RCC 7860 (cell line): ENCODE data around the gene TMEM131.

Source experiments
- DNase-seq: peaks from one replicate; pipeline ENCODE4 v3.0.0-alpha.2; 2015; ENCODE audit warnings: low spot score
- FAIRE-seq: peaks from 2 replicates; lab custom pipeline; 2012; peaks lifted over from hg19 to GRCh38; lab: Jason Lieb, UNC

Gene TMEM131

GRCh38 chr2:97770445-97770844 is 225.3 kb downstream of the TMEM131 start:
- DNase-seq (no peak), FAIRE-seq (no peak)

- FAIRE-seq: no peak
- no peak for DNase-seq
These were observed 226.0 kb downstream of the TMEM131 start for GRCh38 chr2:97769711-97770110.

DNA sequence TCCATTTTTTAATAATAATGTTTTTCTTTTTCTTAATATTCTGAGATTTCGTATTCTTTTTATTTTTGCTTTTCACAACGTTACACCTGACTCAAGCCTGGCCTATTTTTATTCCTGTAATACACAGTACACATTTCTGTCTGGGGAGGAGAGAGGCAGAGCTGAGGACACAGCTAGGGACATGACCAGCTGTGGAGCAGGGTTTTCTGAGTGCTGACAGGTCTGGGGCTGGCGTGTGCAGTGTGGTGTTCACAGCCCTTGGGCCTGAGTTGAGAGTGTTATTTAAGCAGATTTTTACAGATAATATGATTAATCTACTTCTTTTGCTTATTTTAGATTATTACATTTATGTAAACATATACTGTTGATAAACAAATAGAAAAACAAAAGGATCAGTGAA is 226.4 kb downstream of the TMEM131 start:
- FAIRE-seq (no peak), DNase-seq (no peak)

GRCh38 chr2:97766567-97766966 is 229.2 kb downstream of the TMEM131 start:
- DNase-seq (no peak), FAIRE-seq (no peak)

DNA sequence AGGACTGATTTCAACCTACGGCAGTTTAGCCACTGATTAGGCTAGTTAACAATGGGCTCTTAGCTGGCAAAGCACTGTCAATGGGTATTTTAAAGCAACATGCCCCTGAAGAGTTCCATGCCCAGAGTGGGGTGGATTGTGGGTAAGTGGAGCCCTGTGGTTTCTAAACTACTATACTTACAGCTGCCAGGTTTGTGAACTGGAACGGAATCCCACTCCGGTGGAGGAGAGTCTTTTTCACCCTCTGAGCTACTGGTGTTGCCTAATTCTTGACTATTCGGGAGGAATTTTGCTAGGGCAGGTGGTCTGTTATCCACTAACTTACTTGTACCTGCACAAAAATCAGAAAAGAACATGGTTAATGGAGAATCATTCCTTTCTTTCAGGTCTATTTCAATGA is 229.8 kb downstream of the TMEM131 start:
- no peak for DNase-seq
- FAIRE-seq: no peak

GRCh38 chr2:97764559-97765263 is 231.0 kb downstream of the TMEM131 start:
- no peak for FAIRE-seq
- no peak for DNase-seq

GRCh38 chr2:97763176-97763845 is 232.4 kb downstream of the TMEM131 start:
- FAIRE-seq: no peak
- no peak for DNase-seq

- DNase-seq: no peak
- FAIRE-seq: no peak
These were observed 234.6 kb downstream of the TMEM131 start for GRCh38 chr2:97761192-97761591.

DNA sequence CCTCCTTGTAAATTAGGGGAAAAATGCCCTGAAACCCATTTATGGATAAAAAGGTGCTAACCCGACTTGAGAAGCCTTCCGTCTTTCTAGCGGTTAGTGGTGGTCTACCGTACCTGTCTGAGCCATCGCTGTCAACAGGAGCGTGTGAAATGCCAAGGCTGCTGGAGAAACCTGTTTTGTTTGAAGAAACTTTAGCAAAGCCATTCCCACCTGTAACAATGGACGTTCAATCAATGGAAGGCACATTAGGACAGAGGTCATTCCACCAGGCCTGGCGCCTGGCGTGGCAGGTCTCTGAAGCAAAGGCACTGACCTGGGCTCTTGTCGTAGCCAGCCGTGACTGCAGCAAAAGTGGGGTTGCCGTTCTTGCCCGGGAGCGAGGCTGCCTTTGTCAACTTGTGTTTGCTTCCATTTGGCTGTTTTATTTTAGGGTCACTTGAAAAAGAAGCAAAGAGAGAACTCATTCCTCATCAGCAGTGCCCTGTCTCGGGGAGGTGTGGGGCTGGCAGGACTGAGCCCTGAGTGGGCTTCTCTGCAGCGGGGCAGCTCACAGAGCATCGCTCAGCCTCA is 235.2 kb downstream of the TMEM131 start:
- FAIRE-seq (no peak), DNase-seq (no peak)

DNA sequence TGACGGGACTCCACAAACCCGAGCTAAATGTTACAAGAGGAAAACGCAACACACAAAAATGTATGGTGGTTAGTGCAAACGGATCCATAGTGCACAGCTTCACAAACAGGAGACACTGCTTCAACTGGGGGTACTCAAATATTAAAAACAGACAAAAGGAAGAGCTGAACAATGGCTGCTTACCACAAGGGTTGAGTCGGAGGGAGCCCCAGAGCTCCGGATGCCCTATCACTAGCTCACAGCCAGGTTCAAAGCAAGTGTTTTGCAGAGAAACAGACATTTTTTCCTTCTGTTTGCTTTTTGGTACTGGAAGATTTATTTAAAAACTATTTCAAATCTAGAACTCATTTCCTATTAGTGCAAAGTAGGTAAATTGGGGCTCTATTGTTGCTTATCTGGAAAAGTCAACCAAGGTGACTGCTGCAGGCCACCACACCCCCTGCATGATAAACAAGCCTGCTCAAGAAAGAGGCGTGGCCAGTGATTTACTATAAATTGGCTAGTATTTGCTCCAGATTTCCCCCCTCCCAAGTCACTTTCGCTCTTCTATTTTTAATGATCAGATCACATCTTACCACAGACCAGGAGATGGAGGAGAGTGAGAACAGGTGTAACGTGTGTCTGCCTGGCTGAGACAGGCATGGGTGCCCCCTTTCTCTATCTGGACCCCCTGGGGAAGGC is 235.9 kb downstream of the TMEM131 start:
- DNase-seq: no peak
- FAIRE-seq: no peak

DNA sequence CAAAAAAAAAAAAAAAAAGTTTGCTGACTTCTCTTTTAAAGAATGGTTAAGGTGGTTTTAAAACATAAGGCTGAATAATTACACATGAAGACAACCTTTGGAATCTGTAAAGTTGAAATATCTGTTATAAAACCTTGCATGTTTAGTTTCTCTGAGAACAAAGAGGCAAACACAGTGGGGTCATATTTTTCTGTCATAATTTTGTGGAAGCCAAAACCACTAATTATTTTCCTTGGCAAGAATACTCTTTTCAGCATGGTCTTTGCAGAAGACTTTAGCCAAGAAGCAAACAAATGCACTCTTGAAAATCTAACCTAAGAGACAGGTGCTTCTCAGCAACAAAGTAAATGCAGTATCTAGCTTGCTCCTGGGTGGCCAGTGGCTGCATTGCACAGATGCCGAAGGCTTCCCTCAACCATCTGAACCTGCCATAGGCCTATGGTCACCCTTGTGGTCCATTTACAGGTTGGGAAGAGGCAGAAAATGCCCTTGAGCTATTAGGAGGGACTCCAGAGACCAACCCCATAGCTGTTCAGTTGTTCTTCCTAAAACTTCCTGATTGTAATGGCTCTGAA is 237.5 kb downstream of the TMEM131 start:
- FAIRE-seq (no peak), DNase-seq (no peak)

GRCh38 chr2:97757062-97757461 is 238.7 kb downstream of the TMEM131 start:
- FAIRE-seq (no peak), DNase-seq (no peak)

DNA sequence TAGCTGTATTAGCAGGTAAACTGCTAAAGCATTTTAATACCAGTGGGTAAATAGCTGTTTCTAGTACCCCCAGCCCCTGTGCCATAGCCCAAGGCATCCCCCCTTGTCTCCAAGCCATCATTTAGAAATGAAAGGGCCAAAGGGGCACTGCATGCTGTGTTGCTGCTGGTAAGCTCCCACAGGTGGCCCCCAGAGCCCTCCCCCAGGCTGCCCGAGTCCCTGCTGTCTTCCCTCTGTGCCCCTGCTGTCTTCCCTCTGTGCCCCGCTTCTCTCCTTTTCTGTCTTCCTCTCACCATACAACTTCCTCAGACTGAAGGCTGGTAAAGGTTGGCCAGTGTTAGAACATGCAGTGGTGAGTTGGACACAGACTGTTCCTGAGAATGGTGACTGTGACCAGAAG is 240.3 kb downstream of the TMEM131 start:
- DNase-seq (no peak), FAIRE-seq (no peak)

DNA sequence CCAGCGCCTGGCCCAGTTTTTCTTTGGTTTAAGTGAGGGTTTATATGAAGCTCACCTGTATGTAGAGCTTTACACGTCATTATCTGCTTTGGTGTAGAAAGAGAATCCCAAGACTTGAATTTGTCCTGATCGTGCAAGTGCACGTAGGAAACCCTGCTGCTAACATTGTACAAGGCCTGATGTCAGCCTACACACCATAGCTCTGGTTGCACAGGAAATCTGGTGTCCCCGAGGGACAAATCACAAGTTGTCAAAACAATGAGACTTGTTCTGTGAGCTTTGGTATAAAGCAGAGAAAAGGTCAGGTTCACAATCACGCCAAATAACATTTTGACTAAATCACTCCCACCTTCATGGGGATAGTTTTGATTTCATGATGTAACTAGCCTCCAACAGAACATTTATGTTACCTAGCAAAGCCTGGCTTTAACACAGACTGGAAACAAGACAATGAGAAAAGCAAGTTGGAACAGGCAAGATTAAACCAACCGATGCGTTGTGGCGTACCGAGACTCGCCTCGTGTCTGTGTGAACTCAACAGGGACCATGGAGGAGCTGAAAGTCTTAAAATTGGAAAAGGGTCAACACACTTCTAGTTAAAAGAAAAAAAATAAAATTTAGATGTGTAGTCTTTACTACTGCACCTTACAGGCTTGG is 240.9 kb downstream of the TMEM131 start:
- no peak for DNase-seq
- no peak for FAIRE-seq

GRCh38 chr2:97752342-97753334 is 243.1 kb downstream of the TMEM131 start:
- DNase-seq (no peak), FAIRE-seq (no peak)

DNA sequence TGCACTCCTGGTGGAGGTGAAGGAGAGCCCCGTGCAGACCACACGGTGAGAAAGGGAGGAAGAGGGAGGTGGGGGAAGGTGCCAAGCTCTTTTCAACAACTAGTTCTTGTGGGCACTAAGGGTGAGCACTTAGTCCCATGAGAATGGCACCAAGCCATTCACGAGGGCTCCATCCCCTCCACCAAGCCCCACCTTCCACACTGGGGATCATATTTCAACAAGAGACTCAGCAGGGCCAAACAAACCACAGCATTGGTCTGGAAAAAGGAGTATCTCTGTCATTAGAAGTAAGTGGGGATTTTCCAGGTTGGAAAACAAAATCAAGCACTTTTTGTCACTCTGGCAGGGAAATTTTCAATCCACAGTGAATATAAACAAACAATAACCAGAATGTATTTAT is 244.0 kb downstream of the TMEM131 start:
- DNase-seq (no peak), FAIRE-seq (no peak)

- FAIRE-seq (no peak), DNase-seq (no peak)
These were observed 245.7 kb downstream of the TMEM131 start for GRCh38 chr2:97750017-97750416.

- FAIRE-seq (no peak), DNase-seq (no peak)
These were observed 246.2 kb downstream of the TMEM131 start for GRCh38 chr2:97749581-97749980.

DNA sequence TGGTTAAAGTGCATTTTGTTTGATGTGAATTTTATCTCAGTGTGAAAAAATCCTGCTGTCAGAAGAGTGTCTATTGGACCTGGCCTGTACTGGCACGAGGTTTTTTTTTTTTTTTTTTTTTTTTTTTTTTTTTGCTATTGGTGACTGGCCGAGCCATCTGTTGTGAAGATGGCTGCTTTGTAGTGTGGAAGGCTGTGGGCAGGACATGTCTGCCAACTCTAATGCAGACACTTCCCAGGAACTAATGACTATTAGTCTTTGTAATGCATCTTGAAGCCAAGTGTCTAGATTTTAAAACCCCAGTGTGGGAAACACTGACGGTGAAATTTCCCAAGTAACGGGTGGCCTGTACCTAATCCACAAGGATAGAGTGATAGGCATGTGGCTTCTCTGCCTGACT is 248.0 kb downstream of the TMEM131 start:
- FAIRE-seq (no peak), DNase-seq (no peak)

DNA sequence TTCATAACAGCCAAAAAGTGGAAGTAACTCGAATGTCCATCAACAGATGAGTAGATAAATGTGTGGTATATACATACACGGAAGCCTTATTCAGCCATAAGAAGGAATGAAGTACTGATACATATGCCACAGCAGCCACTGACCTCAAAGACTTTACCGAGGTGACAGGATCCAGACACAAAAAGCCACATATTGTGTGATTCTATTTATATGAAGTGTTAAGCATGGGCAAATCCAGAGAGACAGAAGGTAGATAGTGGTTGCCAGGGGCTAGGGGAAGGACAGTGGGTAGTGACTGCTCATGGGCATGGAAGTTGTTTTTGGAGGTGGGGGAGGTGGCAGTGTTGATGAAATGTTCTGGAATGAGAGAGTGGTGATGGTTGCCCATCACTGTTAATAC is 248.5 kb downstream of the TMEM131 start:
- no peak for FAIRE-seq
- DNase-seq: no peak
